A549 (cell line): Measurements from ENCODE around the gene TTPAL.

Experiments
- CHD2 ChIP-seq: fragments of 150-350 bp; IDR thresholded peaks from 2 replicates; pipeline ENCODE4 v1.6.1; 2014; ENCODE audit warnings: low read length; ENCODE audit not compliant: partially characterized antibody
- HDAC2 ChIP-seq: fragments of 200-600 bp; sonication (generic); IDR thresholded peaks from 2 replicates; pipeline ENCODE4 v1.6.1; 2016
- JUNB ChIP-seq: fragments of >200 bp; sonication (Bioruptor Twin); formaldehyde crosslinking; IDR thresholded peaks from 2 replicates; pipeline ENCODE4 v1.6.1; 2016
- MYC ChIP-seq: IDR thresholded peaks from 2 replicates; pipeline ENCODE4 v1.6.1; 2012; ENCODE audit warnings: mild to moderate bottlenecking, inconsistent platforms, low read length, improper control_type of control experiment, borderline replicate concordance
- PHF8 ChIP-seq: fragments of 200-600 bp; sonication (generic); IDR thresholded peaks from 2 replicates; pipeline ENCODE4 v1.6.1; 2016; ENCODE audit warnings: low read depth, mild to moderate bottlenecking, antibody characterized with exemption, moderate library complexity, borderline replicate concordance
- POLR2A ChIP-seq: IDR thresholded peaks from 2 replicates; pipeline ENCODE4 v1.6.1; 2012; ENCODE audit warnings: mild to moderate bottlenecking, low read length
- RAD21 ChIP-seq, 2 experiments: fragments of >200 bp in 1 of 2; sonication (Bioruptor Twin) in 1 of 2; formaldehyde crosslinking in 1 of 2; IDR thresholded peaks in 1 of 2; conservative IDR thresholded peaks in 1 of 2; 2 replicates in 1 of 2; 3 replicates in 1 of 2; pipeline ENCODE4 v1.6.1; 2012 to 2018; ENCODE audit warnings: inconsistent platforms in 1 of 2
- RCOR1 ChIP-seq: fragments of 150-350 bp; IDR thresholded peaks from 2 replicates; pipeline ENCODE4 v1.6.1; 2014; ENCODE audit warnings: antibody characterized with exemption, low read length, low read depth
- TP53 ChIP-seq: fragments of 250-450 bp; sonication (Bioruptor Pico); IDR thresholded peaks from 2 replicates; pipeline ENCODE4 v1.5.0; 2021; ENCODE audit warnings: mild to moderate bottlenecking, moderate library complexity
- TF ChIP-seq, protein P1 (sequence below): fragments of 450-650 bp; IDR thresholded peaks from 2 replicates; pipeline ENCODE4 v1.6.1; 2014; ENCODE audit warnings: antibody characterized with exemption
- TF ChIP-seq, protein P2 (sequence below): fragments of >200 bp; sonication (Bioruptor Twin); formaldehyde crosslinking; IDR thresholded peaks from 3 replicates; pipeline ENCODE4 v1.5.1; 2016
- TF ChIP-seq, protein P3 (sequence below): IDR thresholded peaks from 2 replicates; pipeline ENCODE4 v1.6.1; 2012

DNA sequence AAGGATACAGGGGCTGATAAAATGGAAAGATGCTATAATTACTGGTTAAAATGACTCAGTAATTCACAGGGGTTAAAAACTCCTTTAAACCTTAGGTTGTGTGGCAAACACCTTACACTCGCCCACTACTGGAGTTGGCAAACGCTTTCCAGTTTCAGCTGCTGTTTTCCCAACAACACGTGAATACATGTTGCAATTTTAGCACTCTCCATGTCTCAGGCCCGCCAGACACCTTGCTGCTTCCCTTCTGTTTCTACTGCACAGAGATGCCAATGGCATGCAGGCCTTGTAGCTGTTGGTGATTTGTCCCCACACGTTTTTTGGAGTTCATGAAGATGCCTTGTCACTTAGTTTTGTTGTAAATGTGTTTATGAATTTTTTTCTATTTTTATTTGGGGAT is 5.3 kb upstream of the TTPAL start:
- TF ChIP-seq JUNB (no peak), PHF8 (no peak), POLR2A (no peak), RCOR1 (no peak), HDAC2 (no peak), MYC (no peak), RAD21 (conservative IDR thresholded peaks at IDR 0.05 in 1 of 2, IDR thresholded peaks at IDR 0.05 in 1 of 2) (no peak), TP53 (CRISPR knock-in tag) (no peak), CHD2 (no peak)
- TF ChIP-seq, protein P1, sequence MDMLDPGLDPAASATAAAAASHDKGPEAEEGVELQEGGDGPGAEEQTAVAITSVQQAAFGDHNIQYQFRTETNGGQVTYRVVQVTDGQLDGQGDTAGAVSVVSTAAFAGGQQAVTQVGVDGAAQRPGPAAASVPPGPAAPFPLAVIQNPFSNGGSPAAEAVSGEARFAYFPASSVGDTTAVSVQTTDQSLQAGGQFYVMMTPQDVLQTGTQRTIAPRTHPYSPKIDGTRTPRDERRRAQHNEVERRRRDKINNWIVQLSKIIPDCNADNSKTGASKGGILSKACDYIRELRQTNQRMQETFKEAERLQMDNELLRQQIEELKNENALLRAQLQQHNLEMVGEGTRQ = no peak
- TF ChIP-seq, protein P2, sequence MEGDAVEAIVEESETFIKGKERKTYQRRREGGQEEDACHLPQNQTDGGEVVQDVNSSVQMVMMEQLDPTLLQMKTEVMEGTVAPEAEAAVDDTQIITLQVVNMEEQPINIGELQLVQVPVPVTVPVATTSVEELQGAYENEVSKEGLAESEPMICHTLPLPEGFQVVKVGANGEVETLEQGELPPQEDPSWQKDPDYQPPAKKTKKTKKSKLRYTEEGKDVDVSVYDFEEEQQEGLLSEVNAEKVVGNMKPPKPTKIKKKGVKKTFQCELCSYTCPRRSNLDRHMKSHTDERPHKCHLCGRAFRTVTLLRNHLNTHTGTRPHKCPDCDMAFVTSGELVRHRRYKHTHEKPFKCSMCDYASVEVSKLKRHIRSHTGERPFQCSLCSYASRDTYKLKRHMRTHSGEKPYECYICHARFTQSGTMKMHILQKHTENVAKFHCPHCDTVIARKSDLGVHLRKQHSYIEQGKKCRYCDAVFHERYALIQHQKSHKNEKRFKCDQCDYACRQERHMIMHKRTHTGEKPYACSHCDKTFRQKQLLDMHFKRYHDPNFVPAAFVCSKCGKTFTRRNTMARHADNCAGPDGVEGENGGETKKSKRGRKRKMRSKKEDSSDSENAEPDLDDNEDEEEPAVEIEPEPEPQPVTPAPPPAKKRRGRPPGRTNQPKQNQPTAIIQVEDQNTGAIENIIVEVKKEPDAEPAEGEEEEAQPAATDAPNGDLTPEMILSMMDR = no peak
- TF ChIP-seq, protein P3, sequence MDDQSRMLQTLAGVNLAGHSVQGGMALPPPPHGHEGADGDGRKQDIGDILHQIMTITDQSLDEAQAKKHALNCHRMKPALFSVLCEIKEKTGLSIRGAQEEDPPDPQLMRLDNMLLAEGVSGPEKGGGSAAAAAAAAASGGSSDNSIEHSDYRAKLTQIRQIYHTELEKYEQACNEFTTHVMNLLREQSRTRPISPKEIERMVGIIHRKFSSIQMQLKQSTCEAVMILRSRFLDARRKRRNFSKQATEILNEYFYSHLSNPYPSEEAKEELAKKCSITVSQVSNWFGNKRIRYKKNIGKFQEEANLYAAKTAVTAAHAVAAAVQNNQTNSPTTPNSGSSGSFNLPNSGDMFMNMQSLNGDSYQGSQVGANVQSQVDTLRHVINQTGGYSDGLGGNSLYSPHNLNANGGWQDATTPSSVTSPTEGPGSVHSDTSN = no peak
